GM18951 (cell line): ENCODE data around the gene CITED4.
"Not testable (repeated sequence)": the region's sequence is repeated elsewhere in the genome, so short reads cannot be mapped to it uniquely, and the experiment has no call there.

ENCODE experiments used
- POLR2A ChIP-seq: IDR thresholded peaks from 4 replicates; pipeline ENCODE4 v1.6.1; 2011; ENCODE audit warnings: mild to moderate bottlenecking; ENCODE audit not compliant: insufficient read length, insufficient read depth; ENCODE audit errors: extremely low read depth
- in situ Hi-C: fragments of 300-500 bp; cut with MboI; formaldehyde crosslinking; loops from one replicate; pipeline ENCODE4 v1.12.0; 2022; ENCODE audit warnings: low sequenced_read_pairs, mixed read lengths, inconsistent platforms; ENCODE audit not compliant: unreplicated experiment

Gene CITED4

DNA sequence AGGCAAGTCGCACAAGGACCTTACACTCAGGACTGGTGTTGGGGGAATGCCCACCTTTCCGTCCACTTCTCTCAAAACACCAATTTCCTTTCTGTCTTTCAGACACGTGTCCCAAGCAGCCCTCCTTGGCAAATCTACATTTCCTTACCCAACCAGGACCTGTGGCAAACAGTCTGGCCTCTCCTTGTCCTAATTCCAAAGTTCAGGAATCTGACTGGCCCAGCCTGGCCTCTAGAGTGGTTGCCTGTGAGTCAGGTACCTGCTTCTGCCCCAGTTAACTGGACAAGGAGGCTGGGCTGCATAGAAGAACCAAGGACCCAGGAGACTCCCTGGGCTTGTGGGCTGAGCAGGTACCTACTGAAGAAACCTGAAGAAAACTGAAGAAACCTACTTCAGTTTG lies 34.3 kb upstream of the CITED4 start:
- no peak for TF ChIP-seq POLR2A
- in situ Hi-C loops, result no loop called here

DNA sequence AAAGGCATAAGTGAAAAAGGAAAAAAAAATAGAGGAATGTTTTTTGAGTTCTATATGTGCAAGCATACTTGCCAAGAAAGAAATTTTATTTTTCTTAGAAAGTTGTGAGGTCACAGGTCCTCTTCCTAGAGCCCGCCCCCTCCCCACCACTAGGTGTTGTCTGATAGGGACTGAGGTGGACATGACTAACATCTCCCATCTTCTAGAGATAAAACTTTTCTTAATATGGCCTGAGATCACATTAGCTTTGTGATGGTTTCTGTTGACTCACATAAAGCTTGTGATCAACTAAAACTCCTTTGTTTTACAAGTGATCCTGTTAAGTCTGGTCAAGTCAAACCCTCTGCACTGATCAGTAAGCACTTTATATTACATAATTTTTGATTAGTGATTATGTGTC lies 33.4 kb upstream of the CITED4 start:
- TF ChIP-seq POLR2A, result no peak
- in situ Hi-C loops, result no loop called here

DNA sequence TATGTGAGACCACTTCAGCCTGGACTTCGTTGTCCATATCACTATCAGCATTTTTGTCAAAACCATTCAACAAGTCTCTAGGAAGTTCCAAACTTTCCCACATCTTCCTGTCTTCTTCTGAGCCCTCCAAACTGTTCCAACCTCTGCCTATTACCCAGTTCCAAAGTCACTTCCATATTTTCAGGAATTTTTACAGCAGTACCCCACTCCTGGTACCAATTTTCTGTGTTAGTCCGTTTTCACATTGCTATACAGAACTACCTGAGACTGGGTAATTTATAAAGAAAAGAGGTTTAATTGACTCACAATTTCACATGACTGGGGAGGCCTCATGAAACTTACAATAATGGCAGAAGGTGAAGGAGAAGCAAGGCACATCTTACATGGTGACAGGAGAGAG lies 32.7 kb upstream of the CITED4 start:
- in situ Hi-C loops, result not testable (repeated sequence)

DNA sequence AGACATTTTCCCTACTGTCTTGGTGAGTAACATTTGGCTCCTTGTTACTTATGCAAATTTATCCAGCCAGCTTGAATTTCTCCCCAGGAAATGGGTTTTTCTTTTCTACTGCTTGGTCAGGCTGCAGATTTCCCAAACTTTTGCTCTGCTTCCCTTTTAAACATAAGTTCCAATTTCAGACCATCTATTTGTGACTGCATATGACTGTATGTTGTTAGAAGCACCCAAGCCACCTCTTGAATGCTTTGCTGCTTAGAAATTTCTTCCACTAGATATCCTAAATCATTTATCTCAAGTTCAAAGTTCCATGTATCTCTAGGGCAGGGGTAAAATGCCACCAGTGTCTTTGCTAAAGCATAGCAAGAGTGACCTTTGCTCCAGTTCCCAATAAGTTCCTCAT lies 32.3 kb upstream of the CITED4 start:
- in situ Hi-C loops, result no loop called here
- no peak for TF ChIP-seq POLR2A

DNA sequence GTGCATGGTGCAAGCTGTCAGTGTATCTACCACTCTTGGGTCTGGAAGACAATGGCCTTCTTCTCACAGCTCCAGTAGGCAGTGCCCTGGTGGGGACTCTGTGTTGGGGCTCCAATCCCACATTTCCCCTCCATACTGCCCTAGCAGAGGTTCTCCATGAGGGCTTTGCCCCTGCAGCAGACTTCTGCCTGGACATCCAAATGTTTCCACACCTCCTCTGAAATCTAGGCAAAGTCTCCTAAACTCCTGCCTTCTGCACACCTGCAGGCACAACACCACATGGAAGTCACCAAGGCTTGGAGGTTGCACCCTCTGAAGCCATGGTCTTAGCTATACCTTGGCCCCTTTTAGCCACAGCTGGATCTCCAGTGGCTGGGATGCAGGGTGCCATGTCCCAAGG lies 31.8 kb upstream of the CITED4 start:
- TF ChIP-seq POLR2A, result no peak
- in situ Hi-C loops, result no loop called here

DNA sequence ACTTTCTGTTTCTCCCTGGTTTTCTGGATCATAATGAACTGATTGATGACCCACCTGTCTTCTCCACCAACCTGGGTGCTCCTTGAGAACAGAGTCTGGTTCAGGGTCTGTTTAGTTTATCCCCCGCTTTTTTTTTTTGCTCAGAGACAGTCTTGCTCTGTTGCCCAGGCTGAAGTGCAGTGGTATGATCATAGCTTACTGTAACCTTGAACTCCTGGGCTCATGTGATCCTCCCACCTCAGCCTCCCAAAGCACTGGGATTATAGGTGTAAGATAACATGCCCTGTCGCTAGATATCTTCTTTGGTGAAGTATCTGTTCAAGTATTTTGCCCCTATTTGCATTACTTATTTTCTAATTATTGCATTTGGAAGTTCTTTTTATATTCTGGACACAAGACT lies 30.2 kb upstream of the CITED4 start:
- no peak for TF ChIP-seq POLR2A
- in situ Hi-C loops, result no loop called here

DNA sequence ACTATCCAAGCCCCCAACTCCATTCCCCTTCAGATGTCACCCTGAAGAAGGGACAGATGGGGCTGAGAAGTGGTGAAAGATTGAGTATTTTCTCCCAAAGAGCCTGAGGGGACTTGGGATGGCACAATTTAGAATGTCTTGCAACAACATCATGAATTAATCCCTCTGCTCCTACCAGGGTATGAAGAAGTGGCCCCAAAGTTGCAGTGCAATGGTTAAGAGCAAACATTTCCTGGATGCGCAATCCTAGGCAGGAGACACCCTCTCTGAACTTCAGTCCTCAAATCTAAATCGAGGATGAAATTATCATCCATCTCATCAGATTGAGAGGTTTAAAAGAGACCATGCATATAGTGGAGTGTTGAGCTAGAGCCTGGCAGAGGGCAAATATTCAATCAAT lies 28.6 kb upstream of the CITED4 start:
- TF ChIP-seq POLR2A, result no peak
- in situ Hi-C loops, result no loop called here

DNA sequence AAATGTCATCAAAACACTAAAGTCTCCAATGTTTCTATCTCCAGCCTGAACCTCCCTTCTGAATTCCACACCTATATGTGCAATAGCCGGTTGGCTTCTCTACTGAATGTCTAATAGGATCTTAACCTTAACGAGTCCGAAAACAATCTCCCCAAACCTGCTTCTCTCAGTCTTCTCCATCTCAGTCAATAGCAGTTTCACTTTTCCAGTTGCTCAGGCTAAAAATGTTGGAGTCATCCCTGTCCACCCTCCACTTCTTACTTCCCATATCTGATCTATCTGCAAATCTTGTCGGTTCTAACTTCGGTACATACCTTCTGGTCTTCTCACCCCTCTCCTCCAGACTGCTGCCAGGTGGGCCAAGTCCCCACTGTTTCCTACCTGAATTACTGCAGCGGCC lies 25.5 kb upstream of the CITED4 start:
- no peak for TF ChIP-seq POLR2A
- in situ Hi-C loops, result no loop called here

DNA sequence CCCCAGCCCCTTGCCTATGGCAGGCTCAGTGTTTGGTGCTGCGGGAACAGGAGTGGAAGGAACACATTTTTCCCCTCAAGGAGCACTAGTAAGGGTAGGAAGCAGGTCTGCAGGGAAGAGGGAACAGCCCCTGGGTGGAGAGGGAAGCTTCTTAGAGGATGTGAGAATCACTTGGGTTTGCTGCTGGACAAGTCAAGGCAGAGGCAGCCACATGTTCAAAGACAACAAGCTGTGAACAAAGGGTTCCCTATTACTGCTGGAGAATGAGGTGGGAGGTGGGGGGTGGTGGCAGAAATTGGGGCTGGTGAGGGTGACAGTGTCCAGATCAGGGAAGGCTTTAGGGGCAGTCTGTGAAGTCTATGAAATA lies 24.8 kb upstream of the CITED4 start:
- in situ Hi-C loops, result no loop called here

DNA sequence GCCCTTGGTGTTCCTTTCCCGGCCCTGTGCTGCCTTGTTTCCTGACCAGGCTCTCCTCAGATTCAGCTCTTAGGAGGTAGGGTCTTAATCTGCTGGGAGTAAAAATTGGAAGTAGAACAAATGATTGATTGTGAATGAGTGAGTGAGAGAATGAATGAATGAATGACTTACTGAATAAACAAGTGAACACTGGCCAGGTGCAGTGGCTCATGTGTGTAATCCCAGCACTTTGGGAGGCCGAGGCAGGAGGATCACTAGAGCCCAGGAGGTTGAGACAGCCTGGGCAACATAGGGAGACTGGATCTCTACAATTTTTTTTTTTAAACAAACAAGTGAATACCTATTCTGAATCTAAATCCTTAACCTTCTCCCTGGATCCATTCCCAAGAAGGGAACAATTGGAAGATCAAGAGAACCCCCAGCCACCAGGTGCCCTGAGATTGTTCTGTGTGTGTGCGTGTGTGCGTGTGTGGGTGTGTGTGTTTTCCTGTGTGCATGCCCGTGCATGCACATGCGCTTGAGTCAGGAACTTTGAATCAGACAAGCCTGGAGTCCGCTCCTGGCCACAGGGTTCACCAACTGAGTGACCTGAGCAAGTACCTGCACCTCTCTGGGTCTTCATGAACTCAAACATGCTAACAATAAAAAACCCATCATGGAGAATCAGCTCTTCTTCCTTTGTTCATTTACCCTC lies 24.3 kb upstream of the CITED4 start:
- no peak for TF ChIP-seq POLR2A
- in situ Hi-C loops, result no loop called here

More for the DNA sequence above, 24.8 kb upstream of the CITED4 start:
- no peak for TF ChIP-seq POLR2A

DNA sequence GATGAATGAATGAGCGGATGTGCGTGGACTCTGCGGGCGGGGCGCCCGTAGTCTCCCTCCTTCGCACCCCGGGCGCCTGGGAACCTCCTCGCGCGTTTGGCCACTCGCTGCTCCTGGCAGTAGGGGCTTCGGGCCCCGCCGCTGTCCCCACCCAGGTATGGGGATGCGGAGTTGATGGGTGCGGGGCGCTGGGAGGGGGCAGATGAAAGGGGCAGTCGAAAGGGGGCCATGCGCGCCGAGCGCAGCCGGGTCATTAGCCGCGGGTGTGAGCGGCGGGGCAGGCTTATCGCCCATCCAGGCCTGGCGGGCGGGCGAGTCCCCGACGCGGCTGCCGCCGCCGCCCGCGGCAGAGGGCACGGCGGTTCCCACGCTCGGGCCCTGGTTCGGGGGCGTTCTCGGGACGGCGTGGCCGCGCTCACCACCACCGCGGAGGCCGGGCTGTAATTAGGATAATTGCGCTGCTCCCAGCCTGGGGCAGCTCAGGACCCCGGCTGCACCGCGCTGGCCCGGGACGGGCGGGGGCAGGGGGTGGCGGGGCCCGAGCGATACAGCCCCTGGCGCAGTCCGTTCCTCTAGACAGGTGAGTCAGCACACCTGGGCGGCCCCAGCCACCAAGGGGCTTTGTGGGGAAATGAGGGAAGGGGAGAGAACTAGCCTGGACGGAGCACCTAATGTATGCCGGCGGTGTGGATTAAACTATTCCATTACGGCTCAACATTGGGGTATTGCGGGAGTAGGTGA lies 22.1 kb upstream of the CITED4 start:
- in situ Hi-C loops, result no loop called here
- no peak for TF ChIP-seq POLR2A

DNA sequence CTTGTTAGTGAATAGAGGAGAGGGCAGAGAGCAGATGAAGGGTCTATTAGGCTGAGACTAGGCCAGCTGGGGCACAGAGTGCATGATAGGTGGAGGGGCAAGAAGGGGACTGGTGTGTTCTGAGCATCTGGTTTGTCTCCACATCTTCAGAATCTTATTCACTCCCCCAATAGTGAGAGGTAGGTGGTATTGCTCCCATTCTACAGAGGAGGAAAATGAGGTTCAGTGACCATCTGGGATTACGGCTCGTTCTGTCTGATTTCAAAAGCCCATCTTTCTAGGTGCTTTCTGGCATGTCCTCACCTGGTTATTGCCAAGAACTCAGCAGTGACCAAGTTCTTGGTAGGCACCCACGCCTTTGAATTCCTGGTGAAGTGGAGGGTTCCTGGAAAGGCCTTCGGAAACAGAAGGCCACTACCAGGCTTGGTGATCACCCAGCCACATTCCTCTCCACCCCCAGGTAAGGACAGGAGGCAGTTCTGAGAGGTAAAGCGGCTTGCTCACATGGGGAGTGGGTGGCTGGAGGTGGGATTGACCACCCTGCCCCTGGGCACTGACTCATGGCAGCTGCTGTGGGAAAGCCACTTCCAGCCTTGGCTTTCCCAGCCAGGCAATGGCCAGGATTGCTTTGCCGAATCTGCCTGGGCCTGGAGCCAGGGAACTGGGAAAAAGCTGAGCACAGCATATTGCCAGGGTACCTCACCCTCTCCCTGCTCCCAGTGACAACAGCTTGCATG lies 18.8 kb upstream of the CITED4 start:
- TF ChIP-seq POLR2A, result no peak
- in situ Hi-C loops, result no loop called here

DNA sequence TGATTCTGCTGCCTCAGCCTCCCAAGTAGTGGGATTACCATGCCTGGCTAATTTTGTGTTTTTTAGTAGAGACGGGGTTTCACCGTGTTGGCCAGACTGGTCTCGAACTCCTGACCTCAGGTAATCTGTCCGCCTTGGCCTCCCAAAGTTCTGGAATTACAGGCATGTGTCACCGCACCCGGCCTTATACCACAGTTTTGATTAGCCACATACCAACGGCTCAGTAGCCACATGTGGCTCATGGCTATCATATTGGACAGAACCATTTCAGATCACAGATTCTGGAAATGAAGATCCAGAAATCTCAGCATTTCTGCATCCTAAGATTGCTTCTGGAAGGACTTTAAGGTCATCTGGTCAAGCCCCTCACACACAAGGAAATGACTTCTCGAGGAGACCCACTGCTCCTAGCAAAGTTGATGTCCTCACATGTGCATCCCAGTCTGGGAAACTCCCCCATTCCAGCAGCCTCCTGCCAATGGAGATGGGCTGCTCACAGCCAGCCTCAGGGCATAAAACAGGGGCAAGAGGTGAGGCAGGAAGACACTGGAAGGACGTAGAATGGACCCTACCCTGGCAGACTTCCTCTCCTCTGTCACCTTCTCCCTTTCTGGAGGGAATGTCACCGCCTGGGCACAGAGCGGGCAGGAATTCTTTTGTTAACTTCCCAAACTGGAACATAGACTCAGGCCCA lies 17.5 kb upstream of the CITED4 start:
- no peak for TF ChIP-seq POLR2A
- in situ Hi-C loops, result no loop called here
